Stimulated activated naive CD4-positive, alpha-beta T cell treated with Interleukin-2 at 50 U/mL for 16 hours (primary cell): ENCODE measurements around the gene SPOUT1.

Source experiments
- DNase-seq: peaks from one replicate; lab custom pipeline; 2025; lab: John Stamatoyannopoulos, UW

Gene SPOUT1

DNA sequence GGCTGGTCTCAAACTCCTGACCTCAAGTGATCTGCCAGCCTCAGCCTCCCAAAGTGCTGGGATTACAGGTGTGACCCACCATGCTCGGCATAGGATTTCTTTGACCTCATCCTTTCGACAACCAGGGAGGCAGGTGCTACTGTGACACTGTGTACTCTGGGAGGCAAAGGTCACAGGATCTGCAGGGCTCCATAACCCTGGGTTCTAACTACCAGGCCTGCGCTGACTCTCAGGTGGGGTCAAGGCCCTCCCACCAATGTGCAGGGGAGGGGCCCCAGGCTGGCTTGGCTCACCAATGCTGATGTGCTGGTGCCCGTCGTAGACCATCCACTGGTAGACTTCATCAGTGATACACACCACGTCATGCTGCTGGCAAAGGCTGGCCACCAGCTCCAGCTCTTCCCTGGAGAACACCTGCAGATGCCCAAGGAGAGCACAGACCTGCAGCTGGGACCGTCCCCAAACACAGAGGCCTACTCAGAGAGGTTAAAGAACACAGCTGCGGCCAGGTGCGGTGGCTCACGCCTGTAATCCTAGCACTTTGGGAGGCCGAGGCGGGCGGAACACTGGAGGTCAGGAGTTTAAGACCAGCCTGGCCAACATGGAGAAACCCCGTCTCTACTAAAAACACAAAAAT, 7.0 kb upstream of the SPOUT1 start:
- DNase-seq: no peak

DNA sequence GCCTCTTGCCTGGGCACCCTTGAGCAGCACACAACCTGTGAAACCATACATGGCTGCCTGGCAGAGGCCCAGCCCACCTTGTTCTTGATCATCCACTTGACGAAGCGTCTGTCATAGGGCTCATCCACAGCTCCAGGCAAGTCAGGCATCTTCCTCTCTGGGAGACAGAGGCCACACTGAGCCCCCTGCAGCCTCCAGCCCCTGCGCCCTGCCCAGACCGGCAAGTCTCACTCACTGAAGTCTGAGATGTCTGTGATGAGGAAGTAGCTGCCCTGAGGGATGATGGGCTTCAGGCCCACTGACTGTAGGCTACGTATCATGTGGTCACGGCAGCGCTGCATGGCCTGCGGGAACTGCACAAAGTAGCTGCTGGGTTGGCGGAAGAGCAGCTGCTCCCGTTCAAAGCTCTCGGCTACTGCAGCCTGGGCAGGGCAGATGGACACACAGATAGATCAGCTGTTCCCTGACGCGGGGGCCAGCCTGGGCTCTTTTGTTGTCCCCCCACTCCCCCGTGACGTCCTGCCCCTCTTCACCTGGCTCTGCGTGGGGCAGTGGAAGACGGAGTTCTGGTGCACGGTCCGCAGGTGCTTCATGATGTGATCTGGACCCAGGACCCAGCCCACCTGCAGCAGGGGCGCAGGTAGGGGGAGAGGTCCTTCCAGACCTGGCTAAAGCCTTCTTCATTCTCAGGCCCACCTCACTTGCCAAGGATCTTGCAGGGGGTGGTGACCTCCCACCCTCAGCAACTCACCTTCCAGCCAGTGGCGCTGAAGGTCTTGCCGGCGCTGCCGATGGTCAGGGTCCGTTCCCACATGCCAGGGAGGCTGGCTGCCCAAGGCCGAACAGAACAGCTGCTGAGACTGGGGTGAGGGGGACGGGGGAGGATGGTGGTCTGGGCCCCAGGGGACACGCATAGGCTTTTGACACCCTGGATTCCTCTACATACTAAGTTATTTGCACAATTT, 5.9 kb upstream of the SPOUT1 start:
- no peak for DNase-seq

DNA sequence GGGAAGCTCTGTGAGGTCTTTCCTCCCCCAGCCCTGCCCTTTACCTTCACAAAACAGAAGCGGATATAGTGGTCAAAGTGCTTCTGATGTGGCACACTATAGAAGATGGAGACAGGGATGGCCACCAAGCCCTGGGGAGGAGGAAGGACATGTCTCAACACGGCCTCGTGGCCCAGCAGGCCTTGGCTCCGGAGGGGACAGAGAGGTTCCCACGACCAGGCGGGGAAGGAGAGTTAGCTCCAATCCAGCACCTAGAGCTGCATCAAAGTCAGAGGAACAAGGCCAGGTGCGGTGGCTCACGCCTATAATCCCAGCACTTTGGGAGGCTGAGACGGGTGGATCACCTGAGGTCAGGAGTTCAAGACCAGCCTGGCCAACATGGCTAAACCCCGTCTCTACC, 4.1 kb upstream of the SPOUT1 start:
- DNase-seq: no peak

DNA sequence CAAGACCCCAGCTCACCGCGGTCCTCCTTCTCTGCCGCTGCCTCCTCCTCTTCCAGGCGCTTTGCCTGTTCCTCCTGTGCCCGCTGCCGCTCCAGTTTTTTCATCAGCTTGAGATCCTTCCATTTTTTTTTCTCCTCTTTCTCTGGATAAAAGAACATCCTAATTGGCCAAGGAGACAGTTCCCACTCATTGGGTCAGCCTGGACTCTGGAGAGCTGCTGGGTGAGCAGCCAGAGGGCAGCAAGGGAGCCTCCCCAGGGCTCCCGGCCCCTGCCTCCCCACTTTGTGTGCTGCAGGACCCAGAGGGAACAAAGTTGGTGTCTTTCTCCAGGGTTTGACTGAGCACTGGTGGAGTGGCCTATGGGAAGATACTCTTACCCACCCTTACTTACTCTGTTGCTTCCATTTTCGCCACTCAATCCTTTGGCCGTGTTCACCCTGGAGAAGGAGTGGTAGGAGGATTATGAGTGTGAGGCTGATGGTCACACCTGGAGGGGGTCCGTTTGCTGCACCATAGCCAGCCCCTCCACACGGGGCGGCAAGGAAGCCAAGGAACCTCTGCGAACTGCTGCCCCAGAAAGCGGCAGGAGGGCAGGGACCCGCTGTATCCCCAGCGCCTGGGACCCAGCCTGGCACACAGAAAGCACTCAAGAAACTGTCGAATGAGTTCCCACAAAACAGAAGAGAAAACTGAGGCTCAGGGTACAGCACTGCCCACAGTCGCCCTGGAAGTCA, 708 bp downstream of the SPOUT1 start:
- DNase-seq: no peak

DNA sequence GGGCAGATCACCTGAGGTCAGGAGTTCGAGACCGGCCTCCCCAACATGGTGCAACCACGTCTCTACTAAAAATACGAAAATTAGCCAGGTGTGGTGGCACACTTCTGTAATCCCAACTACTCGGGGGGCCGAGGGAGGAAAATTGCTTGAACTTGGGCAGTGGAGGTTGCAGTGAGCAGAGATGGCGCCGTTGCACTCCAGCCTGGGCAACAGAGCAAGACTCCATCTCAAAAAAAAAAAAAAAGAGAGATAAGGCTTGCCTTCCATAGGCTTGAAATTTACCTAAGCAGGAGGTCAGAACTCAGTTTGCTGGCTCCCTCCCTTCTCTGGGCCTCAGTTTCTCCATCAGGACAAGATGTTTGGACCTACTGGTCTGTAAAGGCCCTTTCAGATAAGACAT, 1.3 kb downstream of the SPOUT1 start:
- DNase-seq: no peak

DNA sequence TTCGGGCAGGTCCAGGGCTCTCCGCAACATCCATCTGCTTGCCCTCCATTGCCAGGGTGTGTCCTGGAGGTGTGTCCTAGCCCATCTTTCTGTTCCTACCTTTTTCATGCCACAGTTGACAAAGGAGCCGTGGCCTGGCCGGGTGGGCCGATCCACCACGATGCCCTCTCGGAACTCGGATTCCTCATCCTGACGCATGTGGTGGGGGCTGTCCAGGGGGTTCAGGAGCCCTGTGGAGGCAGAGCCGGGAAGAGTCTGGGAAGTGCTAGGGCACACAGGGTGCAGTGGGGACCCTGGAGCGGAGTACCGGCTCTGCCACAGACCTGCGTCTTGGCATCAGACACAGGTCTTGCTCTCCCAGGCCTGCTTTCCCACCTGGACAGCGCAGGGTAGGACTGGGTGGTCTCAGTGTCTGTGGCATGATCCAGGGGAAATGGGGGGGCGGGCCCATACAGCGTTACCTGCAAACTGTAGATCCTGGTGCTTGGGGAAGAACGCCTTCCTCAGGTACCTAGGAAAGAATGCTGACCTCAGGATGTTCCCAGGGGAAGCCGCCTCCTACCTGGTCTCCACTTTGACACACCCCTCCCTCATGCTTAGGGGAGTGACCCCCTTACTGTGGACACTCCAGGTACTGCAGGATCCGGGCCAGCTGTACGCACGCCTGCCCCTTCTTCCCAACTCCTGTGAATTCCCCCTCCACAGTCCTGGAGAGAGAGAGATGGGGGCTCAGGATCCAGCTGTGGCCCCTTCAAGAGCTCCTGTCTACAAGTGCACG, 3.5 kb downstream of the SPOUT1 start:
- no peak for DNase-seq

DNA sequence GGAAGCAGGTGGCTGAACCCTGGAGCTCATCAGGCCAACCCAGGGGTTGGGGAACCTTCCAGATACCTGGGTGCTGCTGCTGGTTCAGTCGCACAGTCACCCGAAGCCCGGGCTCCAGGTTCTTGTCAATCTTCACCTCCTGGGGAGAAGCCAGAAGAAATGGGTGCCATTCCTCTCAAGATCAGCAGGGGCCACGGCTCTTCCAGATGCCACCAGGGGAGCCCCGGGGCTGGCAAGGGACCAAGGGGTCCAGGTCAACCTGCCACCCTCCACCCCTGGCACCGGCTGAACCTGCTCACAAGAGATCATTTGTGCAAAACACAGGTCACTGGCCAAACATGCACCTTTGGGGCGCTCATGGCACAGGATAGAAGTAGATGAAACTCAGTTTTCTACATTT, 4.7 kb downstream of the SPOUT1 start:
- DNase-seq: no peak

- no peak for DNase-seq
These were observed 5.6 kb downstream of the SPOUT1 start for GRCh38 chr9:128823903-128824406.

DNA sequence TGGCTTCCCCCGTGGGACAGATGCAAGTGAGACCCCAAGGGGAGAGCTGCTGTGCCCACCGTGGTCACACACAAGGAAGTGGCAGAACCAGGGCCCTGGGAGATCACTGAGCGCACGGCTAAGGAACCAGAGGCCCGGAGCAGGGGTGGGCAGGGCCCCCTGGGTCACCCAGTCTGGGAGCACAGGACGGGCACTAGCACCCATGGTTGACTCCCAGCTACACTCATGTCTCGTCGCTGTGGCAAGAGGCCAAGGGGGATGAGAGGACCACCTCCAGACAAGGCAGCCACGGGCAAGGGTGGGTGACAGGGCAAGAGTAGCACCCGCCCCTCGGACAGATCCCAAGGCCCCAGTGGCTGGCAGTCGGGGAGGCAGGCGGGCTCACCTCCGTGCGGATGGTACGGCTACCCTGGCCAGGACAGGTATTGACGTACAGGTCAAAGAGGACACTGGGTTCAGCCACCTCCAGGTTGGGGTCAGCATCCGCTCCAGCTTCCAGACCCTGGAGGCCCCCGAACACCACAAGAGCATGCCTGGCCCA, 6.2 kb downstream of the SPOUT1 start:
- DNase-seq: no peak

DNA sequence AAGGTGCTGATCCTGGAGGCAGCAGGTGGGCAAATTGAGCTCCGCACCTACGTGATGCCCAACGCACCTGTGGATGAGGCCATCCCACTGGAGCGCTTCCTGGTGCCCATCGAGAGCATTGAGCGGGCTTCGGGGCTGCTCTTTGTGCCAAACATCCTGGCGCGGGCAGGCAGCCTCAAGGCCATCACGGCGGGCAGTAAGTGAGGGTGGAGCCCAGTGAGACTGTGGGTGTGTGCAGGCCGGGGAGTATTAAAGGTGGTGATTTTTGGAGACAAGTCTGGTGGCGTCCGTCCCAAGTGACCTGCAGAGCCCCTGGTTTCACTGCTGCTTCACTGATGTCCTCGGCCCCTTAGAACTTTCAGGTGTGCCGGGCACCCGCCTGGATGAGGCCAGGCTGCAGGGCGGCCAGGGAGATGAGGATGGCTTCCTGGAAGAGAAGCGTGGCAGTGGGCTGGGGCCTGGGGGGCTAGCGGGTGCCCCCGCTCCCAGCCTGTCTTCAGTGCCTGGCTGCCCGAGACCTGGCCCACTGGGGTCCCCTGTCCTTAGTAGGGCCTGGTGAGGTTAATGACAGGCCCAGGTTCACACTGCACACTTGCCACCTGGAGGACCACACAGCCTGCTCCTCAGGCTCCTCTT, 7.1 kb downstream of the SPOUT1 start:
- no peak for DNase-seq

GRCh38 chr9:128821584-128822406, 7.8 kb downstream of the SPOUT1 start:
- no peak for DNase-seq

DNA sequence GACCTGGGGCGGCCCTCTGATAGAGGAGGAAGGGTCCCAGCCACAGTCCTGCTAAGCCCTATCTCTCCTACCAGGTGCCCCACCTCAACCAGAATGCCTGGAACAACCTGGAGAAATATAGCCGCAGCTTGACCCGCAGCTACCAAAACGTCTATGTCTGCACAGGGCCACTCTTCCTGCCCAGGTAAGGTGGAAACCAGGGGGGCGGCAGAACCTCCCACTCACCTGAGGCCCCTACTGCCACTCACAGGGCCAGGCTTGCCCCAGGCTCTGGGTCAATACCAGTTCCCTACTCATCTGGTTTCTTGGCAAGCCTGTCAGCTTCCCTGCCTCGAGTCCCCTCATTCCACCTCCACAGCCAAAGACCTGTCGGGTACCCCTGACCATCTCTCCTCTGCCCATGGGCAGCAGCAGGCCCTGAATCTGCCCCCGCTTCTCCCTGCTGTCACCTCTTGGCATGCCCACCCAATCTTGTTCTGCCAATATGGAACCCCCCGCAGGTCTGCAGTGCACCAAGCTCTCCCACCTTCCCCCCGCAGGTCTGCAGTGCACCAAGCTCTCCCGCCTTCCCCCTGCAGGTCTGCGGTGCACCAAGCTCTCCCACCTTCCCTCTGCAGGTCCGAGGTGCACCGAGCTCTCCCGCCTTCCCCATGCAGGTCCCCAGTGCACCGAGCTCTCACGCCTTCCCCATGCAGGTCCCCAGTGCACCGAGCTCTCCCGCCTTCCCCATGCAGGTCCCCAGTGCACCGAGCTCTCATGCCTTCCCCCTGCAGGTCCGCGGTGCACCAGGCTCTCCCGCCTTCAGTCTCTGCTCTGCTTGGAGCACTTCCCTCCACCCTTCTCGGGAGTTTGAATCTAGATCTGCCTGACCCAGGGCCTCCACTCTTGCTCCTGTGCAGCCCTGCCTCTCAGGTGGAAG, 8.7 kb downstream of the SPOUT1 start:
- DNase-seq: no peak

GRCh38 chr9:128819716-128820664, 9.6 kb downstream of the SPOUT1 start:
- no peak for DNase-seq

DNA sequence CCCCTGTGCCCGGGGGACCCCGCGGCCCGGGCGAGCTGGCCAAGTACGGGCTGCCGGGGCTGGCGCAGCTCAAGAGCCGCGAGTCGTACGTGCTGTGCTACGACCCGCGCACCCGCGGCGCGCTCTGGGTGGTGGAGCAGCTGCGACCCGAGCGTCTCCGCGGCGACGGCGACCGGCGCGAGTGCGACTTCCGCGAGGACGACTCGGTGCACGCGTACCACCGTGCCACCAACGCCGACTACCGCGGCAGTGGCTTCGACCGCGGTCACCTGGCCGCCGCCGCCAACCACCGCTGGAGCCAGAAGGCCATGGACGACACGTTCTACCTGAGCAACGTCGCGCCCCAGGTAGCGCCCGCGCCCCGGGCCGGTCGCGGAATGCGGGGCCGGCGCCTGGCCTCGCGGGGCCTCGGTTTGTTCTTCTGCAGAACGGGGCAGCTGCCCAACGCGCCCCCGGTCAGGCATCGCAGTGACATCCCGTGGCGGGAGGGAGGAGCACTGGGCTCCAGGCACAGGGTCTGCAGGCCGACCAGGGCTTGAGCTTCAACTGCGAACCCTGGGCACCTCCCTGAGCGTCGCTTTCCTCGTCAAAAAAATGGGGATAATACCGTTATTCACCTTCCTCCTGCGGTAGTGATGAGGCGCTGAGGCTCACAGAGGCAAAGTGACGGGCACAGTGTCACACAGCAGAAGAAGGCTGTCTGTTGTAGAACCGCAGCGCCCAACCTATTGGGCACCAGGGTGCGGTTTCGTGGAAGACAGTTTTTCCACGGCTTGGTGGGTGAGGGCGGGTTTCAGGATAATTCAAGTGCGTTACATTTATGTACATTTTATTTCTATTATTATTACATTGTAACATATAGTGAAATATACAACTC, 10.5 kb downstream of the SPOUT1 start:
- peak; percentile 22 for DNase-seq

- peak; percentile 95 for DNase-seq
These were observed 11.3 kb downstream of the SPOUT1 start, which contains the start of gene ENDOG for GRCh38 chr9:128818099-128818838. ENDOG (plus strand) TSS chr9:128818500; CDS start chr9:128818685, 185 bp downstream.

GRCh38 chr9:128810873-128811272, 18.7 kb downstream of the SPOUT1 start:
- no peak for DNase-seq
